ENCODE measurements around the gene FMO4. TPM values are rescaled to one million over a fixed set of nuclear protein-coding genes. Genes with fewer than 3 reads are reported as not detected.

Gene FMO4
- polyA plus RNA-seq, 1 donor from 2014 or later: not detected

DNA sequence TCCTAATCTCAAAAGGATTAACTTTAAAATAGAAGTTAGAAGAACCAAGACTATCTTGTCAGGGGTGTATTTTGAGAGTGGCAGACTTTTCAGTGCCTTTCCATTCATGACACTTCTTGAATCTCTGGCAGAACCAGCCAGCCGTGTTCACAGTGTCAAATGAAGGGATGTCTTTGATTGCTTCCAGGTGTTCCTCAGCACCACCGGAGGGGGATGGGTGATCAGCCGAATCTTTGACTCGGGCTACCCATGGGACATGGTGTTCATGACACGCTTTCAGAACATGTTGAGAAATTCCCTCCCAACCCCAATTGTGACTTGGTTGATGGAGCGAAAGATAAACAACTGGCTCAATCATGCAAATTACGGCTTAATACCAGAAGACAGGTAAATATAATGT lies 33.4 kb upstream of the FMO4 start:
- H2AFZ ChIP-seq (ENCODE audit: low read depth, low read length): no peak overlapping the region
- no peak overlapping the region for H3K27ac ChIP-seq (ENCODE audit: low read length)
- no peak overlapping the region for H3K9ac ChIP-seq (ENCODE audit: low read length)
- no peak overlapping the region for H3K4me2 ChIP-seq (ENCODE audit: low read length)
- no peak overlapping the region for H3K4me3 ChIP-seq (ENCODE audit: low read length)
- TF ChIP-seq EP300 (conservative IDR thresholded peaks at IDR 0.05; ENCODE audit: poor library complexity, severe bottlenecking) (no peak), SMC3 (conservative IDR thresholded peaks at IDR 0.05; ENCODE audit: poor library complexity) (no peak), MXI1 (conservative IDR thresholded peaks at IDR 0.05; ENCODE audit: poor library complexity, severe bottlenecking) (no peak), RAD21 (conservative IDR thresholded peaks at IDR 0.05) (no peak), EZH2 (IDR thresholded peaks at IDR 0.05; ENCODE audit: borderline replicate concordance, insufficient read depth, low read length, poor library complexity, severe bottlenecking) (no peak), POLR2AphosphoS5 (IDR thresholded peaks at IDR 0.05) (no peak), TAF1 (IDR thresholded peaks at IDR 0.05; ENCODE audit: low read depth) (no peak)
- TF ChIP-seq, protein P1, sequence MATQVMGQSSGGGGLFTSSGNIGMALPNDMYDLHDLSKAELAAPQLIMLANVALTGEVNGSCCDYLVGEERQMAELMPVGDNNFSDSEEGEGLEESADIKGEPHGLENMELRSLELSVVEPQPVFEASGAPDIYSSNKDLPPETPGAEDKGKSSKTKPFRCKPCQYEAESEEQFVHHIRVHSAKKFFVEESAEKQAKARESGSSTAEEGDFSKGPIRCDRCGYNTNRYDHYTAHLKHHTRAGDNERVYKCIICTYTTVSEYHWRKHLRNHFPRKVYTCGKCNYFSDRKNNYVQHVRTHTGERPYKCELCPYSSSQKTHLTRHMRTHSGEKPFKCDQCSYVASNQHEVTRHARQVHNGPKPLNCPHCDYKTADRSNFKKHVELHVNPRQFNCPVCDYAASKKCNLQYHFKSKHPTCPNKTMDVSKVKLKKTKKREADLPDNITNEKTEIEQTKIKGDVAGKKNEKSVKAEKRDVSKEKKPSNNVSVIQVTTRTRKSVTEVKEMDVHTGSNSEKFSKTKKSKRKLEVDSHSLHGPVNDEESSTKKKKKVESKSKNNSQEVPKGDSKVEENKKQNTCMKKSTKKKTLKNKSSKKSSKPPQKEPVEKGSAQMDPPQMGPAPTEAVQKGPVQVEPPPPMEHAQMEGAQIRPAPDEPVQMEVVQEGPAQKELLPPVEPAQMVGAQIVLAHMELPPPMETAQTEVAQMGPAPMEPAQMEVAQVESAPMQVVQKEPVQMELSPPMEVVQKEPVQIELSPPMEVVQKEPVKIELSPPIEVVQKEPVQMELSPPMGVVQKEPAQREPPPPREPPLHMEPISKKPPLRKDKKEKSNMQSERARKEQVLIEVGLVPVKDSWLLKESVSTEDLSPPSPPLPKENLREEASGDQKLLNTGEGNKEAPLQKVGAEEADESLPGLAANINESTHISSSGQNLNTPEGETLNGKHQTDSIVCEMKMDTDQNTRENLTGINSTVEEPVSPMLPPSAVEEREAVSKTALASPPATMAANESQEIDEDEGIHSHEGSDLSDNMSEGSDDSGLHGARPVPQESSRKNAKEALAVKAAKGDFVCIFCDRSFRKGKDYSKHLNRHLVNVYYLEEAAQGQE (IDR thresholded peaks at IDR 0.05; ENCODE audit: borderline replicate concordance): no peak
- TF ChIP-seq, protein P2, sequence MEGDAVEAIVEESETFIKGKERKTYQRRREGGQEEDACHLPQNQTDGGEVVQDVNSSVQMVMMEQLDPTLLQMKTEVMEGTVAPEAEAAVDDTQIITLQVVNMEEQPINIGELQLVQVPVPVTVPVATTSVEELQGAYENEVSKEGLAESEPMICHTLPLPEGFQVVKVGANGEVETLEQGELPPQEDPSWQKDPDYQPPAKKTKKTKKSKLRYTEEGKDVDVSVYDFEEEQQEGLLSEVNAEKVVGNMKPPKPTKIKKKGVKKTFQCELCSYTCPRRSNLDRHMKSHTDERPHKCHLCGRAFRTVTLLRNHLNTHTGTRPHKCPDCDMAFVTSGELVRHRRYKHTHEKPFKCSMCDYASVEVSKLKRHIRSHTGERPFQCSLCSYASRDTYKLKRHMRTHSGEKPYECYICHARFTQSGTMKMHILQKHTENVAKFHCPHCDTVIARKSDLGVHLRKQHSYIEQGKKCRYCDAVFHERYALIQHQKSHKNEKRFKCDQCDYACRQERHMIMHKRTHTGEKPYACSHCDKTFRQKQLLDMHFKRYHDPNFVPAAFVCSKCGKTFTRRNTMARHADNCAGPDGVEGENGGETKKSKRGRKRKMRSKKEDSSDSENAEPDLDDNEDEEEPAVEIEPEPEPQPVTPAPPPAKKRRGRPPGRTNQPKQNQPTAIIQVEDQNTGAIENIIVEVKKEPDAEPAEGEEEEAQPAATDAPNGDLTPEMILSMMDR (IDR thresholded peaks at IDR 0.05; ENCODE audit: poor library complexity, severe bottlenecking): no peak
- H3K9me3 ChIP-seq (ENCODE audit: low read length): no peaks in the 10 kb centered on the region
- no peaks in the 10 kb centered on the region for H3K79me2 ChIP-seq (replicated peaks; ENCODE audit: insufficient read depth, low read length)
- no peaks in the 10 kb centered on the region for H3F3A ChIP-seq (ENCODE audit: insufficient read depth, low read length, poor library complexity, severe bottlenecking)
- no peaks in the 10 kb centered on the region for H3K27me3 ChIP-seq (ENCODE audit: insufficient read depth, low read depth, low read length)
- H3K36me3 ChIP-seq (ENCODE audit: insufficient read depth, low read length): no peaks in the 10 kb centered on the region
- no peaks in the 10 kb centered on the region for H3K9me2 ChIP-seq (ENCODE audit: insufficient read depth, low read length)
- H4K20me1 ChIP-seq (ENCODE audit: insufficient read depth): no peaks in the 10 kb centered on the region

DNA sequence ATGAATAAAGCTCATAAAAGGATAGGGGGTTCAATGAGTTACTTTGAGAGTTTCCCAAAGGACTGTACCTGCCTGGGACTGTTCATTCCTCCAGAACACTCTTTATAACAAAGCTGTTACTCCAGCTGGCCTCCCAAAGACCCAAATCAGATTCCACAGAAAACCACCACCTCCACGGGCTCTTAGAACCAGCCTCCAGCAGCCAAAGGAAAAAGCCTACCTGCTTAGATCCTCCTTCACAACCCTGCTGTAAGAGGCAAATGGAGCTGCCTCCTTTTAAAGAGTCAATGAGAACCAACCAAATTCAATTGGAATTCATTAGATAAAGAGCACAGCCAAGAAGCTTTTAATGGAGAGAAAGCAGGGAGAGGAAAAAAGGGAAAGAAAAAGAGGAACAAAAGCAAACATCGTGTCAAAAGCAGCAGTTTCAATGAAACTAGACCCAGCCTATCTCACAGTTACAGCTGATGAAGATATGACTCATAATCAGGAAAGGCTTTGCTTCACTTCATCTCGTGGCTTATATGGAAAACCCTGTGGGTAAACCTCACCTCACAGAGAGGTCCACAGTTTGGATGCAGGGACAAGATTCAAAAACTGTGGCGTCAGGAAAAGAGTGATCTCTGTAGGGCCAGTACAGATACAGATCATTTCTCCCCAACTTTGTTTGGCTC lies 27.8 kb upstream of the FMO4 start:
- H2AFZ ChIP-seq (ENCODE audit: low read depth, low read length): no peak overlapping the region
- TF ChIP-seq RAD21 (conservative IDR thresholded peaks at IDR 0.05) (no peak), POLR2AphosphoS5 (IDR thresholded peaks at IDR 0.05) (no peak), TAF1 (IDR thresholded peaks at IDR 0.05; ENCODE audit: low read depth) (no peak), MXI1 (conservative IDR thresholded peaks at IDR 0.05; ENCODE audit: poor library complexity, severe bottlenecking) (no peak), SMC3 (conservative IDR thresholded peaks at IDR 0.05; ENCODE audit: poor library complexity) (no peak), EZH2 (IDR thresholded peaks at IDR 0.05; ENCODE audit: borderline replicate concordance, insufficient read depth, low read length, poor library complexity, severe bottlenecking) (no peak), EP300 (conservative IDR thresholded peaks at IDR 0.05; ENCODE audit: poor library complexity, severe bottlenecking) (no peak)
- TF ChIP-seq, protein P2 (IDR thresholded peaks at IDR 0.05; ENCODE audit: poor library complexity, severe bottlenecking): no peak
- TF ChIP-seq, protein P1 (IDR thresholded peaks at IDR 0.05; ENCODE audit: borderline replicate concordance): no peak

More for the DNA sequence above, 27.8 kb upstream of the FMO4 start:
- H3K9me2 ChIP-seq (ENCODE audit: insufficient read depth, low read length): no peaks in the 10 kb centered on the region
- no peak overlapping the region for H3K4me2 ChIP-seq (ENCODE audit: low read length)
- H3K9me3 ChIP-seq (ENCODE audit: low read length): no peaks in the 10 kb centered on the region
- H3K9ac ChIP-seq (ENCODE audit: low read length): no peak overlapping the region
- no peaks in the 10 kb centered on the region for H3K27me3 ChIP-seq (ENCODE audit: insufficient read depth, low read depth, low read length)
- H3K27ac ChIP-seq (ENCODE audit: low read length): no peak overlapping the region
- no peaks in the 10 kb centered on the region for H3K36me3 ChIP-seq (ENCODE audit: insufficient read depth, low read length)
- H3K79me2 ChIP-seq (replicated peaks; ENCODE audit: insufficient read depth, low read length): no peaks in the 10 kb centered on the region
- no peaks in the 10 kb centered on the region for H4K20me1 ChIP-seq (ENCODE audit: insufficient read depth)
- no peak overlapping the region for H3K4me3 ChIP-seq (ENCODE audit: low read length)
- no peaks in the 10 kb centered on the region for H3F3A ChIP-seq (ENCODE audit: insufficient read depth, low read length, poor library complexity, severe bottlenecking)
